Gastroesophageal sphincter (tissue), 3 donors: ENCODE measurements around the gene GPX4.

Source experiments
- POLR2A ChIP-seq, 2 donors: fragments of 450-650 bp; IDR thresholded peaks; one replicate each; pipeline ENCODE4 v1.6.1; 2017; ENCODE audit warnings: antibody characterized with exemption in 2 of 2, mild to moderate bottlenecking in 2 of 2, moderate library complexity in 1 of 2
- TF ChIP-seq, protein P1 (sequence below), 4 experiments: fragments of 200-600 bp in 2 of 4; fragments of 450-650 bp in 2 of 4; sonication (generic) in 1 of 4; IDR thresholded peaks; one replicate each; pipeline ENCODE4 v1.5.1; 2017 to 2019; ENCODE audit warnings: antibody characterized with exemption in 4 of 4, mild to moderate bottlenecking in 2 of 4, moderate library complexity in 2 of 4

- TF ChIP-seq, protein P1, sequence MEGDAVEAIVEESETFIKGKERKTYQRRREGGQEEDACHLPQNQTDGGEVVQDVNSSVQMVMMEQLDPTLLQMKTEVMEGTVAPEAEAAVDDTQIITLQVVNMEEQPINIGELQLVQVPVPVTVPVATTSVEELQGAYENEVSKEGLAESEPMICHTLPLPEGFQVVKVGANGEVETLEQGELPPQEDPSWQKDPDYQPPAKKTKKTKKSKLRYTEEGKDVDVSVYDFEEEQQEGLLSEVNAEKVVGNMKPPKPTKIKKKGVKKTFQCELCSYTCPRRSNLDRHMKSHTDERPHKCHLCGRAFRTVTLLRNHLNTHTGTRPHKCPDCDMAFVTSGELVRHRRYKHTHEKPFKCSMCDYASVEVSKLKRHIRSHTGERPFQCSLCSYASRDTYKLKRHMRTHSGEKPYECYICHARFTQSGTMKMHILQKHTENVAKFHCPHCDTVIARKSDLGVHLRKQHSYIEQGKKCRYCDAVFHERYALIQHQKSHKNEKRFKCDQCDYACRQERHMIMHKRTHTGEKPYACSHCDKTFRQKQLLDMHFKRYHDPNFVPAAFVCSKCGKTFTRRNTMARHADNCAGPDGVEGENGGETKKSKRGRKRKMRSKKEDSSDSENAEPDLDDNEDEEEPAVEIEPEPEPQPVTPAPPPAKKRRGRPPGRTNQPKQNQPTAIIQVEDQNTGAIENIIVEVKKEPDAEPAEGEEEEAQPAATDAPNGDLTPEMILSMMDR (IDR thresholded peaks at IDR 0.05): no peak
- no peak for TF ChIP-seq POLR2A (IDR thresholded peaks at IDR 0.05)
Measured at GRCh38 chr19:1061987-1062386, 41.8 kb upstream of the GPX4 start.
